GM12873 (cell line): Measurements from ENCODE around the gene PAPPA2.

ENCODE experiments used
- TF ChIP-seq, protein P1 (sequence below): IDR thresholded peaks from 2 replicates; pipeline ENCODE4 v1.5.1; 2012; ENCODE audit warnings: low read depth, mild to moderate bottlenecking, moderate library complexity, low read length, control low read depth; ENCODE audit not compliant: insufficient read depth; ENCODE audit errors: missing control alignments

PAPPA2 gene

DNA sequence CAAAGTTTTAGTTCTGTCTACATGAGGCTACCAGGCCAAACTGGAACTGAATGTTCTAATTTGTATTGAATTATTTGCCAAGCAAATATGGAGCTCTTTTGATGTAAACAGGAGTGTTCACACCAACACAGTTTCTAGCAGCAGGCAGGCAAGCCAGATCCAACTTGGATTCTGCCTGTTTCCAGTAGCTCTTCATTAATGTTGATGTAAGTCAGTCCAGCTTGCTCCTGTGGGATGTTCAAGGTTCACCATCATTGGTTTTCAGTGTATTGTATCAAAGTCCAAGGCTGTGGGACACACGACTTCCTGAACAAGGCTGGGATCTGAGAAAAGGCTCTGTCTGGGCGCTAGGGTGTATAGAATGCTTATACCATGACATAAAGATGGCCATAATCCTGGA is 68.1 kb downstream of the PAPPA2 start:
- TF ChIP-seq, protein P1, sequence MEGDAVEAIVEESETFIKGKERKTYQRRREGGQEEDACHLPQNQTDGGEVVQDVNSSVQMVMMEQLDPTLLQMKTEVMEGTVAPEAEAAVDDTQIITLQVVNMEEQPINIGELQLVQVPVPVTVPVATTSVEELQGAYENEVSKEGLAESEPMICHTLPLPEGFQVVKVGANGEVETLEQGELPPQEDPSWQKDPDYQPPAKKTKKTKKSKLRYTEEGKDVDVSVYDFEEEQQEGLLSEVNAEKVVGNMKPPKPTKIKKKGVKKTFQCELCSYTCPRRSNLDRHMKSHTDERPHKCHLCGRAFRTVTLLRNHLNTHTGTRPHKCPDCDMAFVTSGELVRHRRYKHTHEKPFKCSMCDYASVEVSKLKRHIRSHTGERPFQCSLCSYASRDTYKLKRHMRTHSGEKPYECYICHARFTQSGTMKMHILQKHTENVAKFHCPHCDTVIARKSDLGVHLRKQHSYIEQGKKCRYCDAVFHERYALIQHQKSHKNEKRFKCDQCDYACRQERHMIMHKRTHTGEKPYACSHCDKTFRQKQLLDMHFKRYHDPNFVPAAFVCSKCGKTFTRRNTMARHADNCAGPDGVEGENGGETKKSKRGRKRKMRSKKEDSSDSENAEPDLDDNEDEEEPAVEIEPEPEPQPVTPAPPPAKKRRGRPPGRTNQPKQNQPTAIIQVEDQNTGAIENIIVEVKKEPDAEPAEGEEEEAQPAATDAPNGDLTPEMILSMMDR, result no peak

DNA sequence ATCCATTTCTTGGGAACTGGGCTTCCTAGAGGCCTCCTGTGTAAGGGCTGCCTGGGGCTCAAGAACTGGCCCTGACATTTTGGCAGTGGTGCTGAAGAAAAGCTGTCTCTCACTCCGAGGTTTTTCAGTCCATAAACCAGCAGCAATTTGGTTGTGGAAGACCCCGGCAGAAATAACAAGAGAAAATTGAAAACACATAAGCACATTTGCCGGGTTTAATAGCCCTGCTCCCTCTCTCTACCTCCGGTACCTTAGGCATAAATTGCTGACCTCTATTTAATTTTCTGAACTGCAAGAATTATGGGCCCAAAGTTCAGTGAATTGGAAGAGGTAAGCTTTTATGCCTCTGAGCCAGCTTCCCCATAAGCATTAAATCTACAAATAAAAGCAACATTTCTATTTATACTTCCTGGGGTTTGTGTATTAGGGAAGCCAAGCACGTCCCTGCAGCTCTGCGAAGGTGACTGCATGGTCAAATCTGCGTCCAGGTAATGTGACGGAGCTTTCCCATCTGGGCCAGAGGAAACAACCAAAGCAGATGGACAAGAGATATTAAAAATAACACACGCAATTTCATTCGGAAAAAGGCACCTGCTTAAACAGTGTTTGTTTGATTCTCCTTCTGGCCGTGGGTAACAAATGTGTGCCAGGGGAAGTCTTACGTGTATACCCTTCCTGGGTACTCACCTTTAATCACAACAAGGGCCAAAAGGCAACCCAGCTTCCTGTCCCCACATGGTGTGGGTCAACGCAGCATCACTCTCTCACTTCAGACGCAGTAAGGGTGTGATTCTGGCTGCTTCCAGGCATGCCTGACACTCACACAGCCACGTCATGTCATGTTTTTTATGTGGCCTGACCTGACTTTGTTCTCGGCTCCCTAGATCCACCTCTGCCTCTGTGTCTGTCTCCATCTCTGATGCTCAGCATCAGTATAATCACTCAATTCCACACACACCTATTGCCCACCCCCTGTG is 69.2 kb downstream of the PAPPA2 start:
- TF ChIP-seq, protein P1, result no peak

DNA sequence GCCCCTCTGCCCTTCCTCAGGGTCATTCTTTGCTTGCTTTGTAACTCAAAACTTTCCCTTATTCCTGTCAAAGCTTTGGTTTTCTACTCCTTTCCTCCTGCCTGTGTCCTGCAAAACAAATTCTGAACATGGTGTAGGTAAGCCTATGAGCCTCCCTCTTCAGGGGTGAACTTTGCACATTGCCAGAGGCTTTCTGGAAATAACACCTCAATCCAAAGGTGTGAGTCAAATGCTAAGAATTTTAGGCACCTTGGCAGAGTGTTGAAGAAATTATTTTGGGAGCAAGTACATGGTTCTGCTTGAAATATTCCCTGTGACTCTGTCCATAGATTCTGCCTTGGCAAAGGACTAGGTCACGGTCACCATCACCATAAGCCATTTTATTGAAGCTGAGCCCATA is 70.0 kb downstream of the PAPPA2 start:
- TF ChIP-seq, protein P1, result no peak

DNA sequence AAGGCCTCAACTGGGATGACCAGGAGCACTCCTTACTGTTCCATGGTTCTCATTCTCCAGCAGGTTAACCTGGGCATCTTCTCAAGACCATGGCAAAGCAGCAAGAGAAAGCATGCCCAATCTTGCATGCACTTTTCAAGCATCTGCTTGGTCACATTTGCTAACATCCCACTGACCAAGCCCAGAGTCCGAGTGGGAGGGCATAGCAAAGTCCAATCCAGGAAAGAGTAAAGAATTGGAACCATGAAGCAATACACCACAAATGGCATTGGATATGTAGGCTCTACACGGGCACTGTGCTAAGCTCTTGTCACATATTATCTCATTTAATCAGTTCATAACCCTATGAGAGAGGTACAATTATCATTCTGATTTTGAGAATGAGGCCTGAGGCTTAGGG is 73.6 kb downstream of the PAPPA2 start:
- TF ChIP-seq, protein P1, result no peak

DNA sequence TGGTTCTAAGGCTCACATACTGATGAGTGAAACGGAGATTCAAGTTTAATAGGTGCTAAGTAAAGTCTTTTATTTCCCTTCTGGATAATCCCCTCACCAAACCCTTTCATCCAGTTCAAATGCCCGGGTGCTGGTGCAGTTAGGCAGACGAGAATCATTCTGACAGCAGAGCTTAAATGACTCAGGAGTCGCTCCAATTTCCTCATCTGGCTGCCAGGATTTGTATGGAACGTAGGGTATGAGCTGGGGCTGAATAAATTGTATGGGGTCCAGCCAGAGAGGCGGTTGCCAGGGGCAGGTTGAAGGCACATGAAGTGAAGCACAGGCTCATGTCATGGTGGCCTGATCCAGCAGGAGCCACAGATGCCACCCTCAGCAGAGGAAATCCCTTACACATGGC is 76.0 kb downstream of the PAPPA2 start:
- TF ChIP-seq, protein P1, result no peak

DNA sequence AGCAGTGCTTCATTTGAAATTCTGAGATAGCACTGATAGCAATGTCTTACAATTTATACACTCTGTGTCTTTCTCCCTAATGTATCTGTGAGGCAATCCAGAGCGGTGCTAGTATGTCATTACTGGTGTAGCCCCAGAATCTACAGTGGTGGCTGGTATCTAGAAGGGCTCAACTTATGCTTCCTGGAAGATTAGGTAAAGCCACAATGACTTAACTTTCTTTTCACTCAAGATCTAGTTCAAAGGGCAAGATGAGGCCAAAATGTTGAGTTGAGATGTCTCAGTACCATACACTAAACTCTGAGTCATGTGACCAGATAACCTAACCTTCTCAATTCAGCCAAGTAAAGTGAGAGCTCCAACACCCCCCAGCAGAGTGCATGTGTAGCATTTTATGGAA is 77.5 kb downstream of the PAPPA2 start:
- TF ChIP-seq, protein P1, result no peak

DNA sequence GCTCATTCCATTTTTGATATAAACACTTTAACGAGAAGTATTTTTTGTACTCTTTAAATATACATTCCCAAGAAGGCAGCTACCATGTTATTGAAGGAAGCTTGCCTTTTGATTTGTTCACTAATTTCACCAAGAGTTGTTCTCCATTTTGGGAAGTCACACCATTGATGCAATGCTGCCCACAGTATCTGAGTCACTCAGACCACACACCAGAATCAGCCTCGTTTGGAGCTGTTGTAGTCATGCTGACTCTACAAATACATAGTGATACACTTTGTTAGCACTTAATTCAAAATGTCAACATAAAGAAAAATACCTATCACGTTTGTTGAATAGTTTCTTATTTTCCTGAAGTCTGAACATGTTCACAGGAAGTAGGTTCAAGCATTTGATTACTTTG is 78.7 kb downstream of the PAPPA2 start:
- TF ChIP-seq, protein P1, result no peak
